GM12865 (cell line): ENCODE measurements around the gene CCDC154.

Experiments used
- DNase-seq: peaks from one replicate; pipeline ENCODE4 v3.0.0; 2010; ENCODE audit warnings: low read depth
- H3K4me3 ChIP-seq: 2 replicates; pipeline ENCODE4 v1.5.1; 2011; ENCODE audit warnings: mild to moderate bottlenecking, low read depth, low read length, control low read depth
- CTCF ChIP-seq: IDR thresholded peaks from 2 replicates; pipeline ENCODE4 v1.5.1; 2011; ENCODE audit warnings: low read length, control low read depth, low read depth, inconsistent platforms; ENCODE audit not compliant: insufficient read depth; ENCODE audit errors: missing control alignments

Gene CCDC154

DNA sequence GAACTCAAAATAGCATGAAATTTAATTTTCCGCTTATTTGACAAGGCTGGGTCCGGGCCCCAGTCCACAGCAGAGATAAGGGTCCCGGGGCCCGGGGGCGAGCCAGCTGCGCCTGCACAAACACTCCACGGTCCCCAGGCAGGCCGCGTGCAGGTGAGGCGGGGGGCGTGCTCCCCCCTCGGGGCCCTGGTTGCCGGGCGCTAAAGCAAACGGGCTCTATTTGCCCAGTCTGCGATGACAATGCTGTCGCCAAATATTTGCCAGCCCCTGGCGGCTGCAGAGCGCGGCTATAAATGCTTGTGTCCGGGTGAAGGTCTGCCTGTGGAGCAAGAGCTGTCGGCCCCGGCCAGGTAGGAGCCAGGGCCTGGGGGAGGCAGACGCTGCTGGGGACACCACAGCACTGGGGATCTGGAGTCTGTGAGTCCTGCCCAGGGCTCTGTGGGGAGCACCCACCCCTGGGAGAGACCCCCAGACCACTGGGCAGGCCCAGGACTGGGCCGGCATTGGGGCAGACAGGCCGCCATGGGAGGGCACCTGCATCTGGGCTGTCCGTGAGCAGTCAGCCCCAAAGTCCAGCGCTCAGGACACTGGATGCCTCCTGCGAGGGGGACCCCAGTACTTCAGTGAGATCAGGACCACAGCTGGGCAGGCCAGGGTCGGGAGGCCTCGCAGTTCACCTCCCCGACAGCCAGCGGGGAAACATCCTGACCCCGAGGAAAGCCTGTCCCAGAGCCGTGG, 13.4 kb downstream of the CCDC154 start, which contains the start of gene PERCC1:
TSS of gene PERCC1 (plus strand) at position 320 of the 738 bp plus-strand sequence. CDS start 1,516 bp downstream, outside the sequence.
- no peak within 1 kb of the TSS for H3K4me3 ChIP-seq
- DNase-seq, result no peak
- TF ChIP-seq CTCF, result no peak

GRCh38 chr16:1430214-1430758, 14.1 kb downstream of the CCDC154 start:
- no peak for TF ChIP-seq CTCF
- DNase-seq, result no peak
- no peak overlapping the region for H3K4me3 ChIP-seq

- H3K4me3 ChIP-seq, result no peak overlapping the region
- DNase-seq, result no peak
- no peak for TF ChIP-seq CTCF
Observed at GRCh38 chr16:1429631-1430030, 14.7 kb downstream of the CCDC154 start.

DNA sequence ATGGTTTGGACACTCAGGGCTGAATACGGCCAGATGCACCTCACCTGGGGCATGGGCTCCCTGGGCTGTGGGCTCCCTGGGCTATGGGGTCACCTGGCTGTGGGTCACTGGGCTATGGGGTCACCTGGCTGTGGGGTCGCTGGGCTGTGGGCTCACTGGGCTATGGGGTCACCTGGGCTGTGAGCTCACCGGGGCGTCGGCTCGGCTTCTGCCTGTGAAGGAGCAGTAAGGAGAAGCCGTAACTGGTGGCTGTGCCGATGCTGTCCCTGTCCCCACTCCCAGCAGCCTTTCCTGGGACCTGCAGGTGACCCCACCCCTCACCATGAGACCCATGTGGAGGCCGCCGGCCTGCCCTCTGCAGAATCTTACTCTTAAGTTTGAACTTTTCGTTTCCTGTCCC, 15.3 kb downstream of the CCDC154 start:
- no peak for TF ChIP-seq CTCF
- H3K4me3 ChIP-seq, result no peak overlapping the region
- DNase-seq, result no peak

DNA sequence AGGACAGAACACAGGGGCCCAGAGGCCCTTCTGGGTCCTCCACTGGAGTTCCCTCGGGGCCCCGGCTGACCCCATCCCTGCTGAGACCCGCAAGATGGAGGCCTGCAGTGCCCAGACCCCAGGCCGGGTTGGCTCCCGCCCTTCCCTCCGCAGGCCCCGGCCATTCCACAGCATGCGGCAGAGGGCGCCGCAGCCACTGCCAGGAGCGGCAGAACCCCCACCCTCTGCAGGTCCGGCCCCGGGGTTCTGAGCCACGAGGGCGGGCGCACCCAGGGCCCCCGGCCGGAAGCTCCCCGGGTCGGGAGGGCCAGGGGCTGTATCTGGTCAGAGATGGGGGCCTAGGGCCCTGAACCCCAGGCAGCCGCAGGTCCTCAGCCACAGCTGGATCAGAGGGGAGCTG, 15.8 kb downstream of the CCDC154 start:
- TF ChIP-seq CTCF, result peak; percentile 49
- no peak overlapping the region for H3K4me3 ChIP-seq
- peak; percentile 46 for DNase-seq

- no peak for TF ChIP-seq CTCF
- no peak overlapping the region for H3K4me3 ChIP-seq
- DNase-seq, result no peak
Observed at GRCh38 chr16:1427473-1428461, 16.6 kb downstream of the CCDC154 start.
